ENCODE measurements around the gene OR4M2.
"Not testable (repeated sequence)": the region's sequence is repeated elsewhere in the genome, so short reads cannot be mapped to it uniquely, and the experiment has no call there.

GRCh38 chr15:22098616-22099253 lies 18.4 kb downstream of the OR4M2 start:
- not testable (repeated sequence) for TF ChIP-seq CTCF (conservative IDR thresholded peaks at IDR 0.05); ZFX (IDR thresholded peaks at IDR 0.05)

All from C4-2B (cell line).